AG20443 (cell line): ENCODE measurements around the gene OR52E5.

Experiments
- DNase-seq: peaks from one replicate; pipeline ENCODE4 v3.0.0; 2012; ENCODE audit warnings: low spot score, mixed read lengths

OR52E5 gene

GRCh38 chr11:5933116-5933515 is 40.1 kb downstream of the OR52E5 start:
- no peak for DNase-seq

GRCh38 chr11:5937868-5938602 is 45.0 kb downstream of the OR52E5 start:
- DNase-seq, result no peak

- DNase-seq, result no peak
Measured at GRCh38 chr11:5938603-5938965, 45.6 kb downstream of the OR52E5 start.

- DNase-seq, result no peak
Measured at GRCh38 chr11:5940748-5941147, 47.7 kb downstream of the OR52E5 start.

- no peak for DNase-seq
Measured at GRCh38 chr11:5941951-5942350, 48.9 kb downstream of the OR52E5 start, which contains the start of gene OR56A3. Gene OR56A3 (plus strand): TSS chr11:5942251. CDS start chr11:5947347, 5,096 bp downstream.
